GM19395 (cell line): ENCODE measurements around the gene P4HA3.
"Not testable (repeated sequence)": the region's sequence is repeated elsewhere in the genome, so short reads cannot be mapped to it uniquely, and the experiment has no call there.

ENCODE experiments used
- ATAC-seq: cut with Tn5 transposase; IDR thresholded peaks from one replicate; pipeline ENCODE4 v1.9.1; 2021; ENCODE audit warnings: mild to moderate bottlenecking, moderate library complexity; ENCODE audit not compliant: unreplicated experiment

Gene P4HA3

GRCh38 chr11:74311352-74311926, at the start of gene P4HA3:
TSS of gene P4HA3 (minus strand) at chr11:74311640. CDS start at chr11:74311611, 29 bp downstream.
- no peak for ATAC-seq

- ATAC-seq: no peak
Observed at GRCh38 chr11:74357449-74357848, 46.0 kb upstream of the P4HA3 start.

GRCh38 chr11:74355626-74356025, 44.2 kb upstream of the P4HA3 start:
- no peak for ATAC-seq

GRCh38 chr11:74354036-74354435, 42.6 kb upstream of the P4HA3 start:
- ATAC-seq: no peak

GRCh38 chr11:74347381-74347780, 35.9 kb upstream of the P4HA3 start:
- ATAC-seq: no peak

- no peak for ATAC-seq
Observed at GRCh38 chr11:74345420-74345819, 34.0 kb upstream of the P4HA3 start.

- no peak for ATAC-seq
Observed at GRCh38 chr11:74341921-74342320, 30.5 kb upstream of the P4HA3 start.

GRCh38 chr11:74339619-74340018, 28.2 kb upstream of the P4HA3 start:
- ATAC-seq: no peak

- ATAC-seq: no peak
Observed at GRCh38 chr11:74338963-74339362, 27.5 kb upstream of the P4HA3 start.

- no peak for ATAC-seq
Observed at GRCh38 chr11:74333193-74333592, 21.8 kb upstream of the P4HA3 start.

- no peak for ATAC-seq
Observed at GRCh38 chr11:74332291-74332690, 20.9 kb upstream of the P4HA3 start.

- ATAC-seq: not testable (repeated sequence)
Observed at GRCh38 chr11:74331000-74331399, 19.6 kb upstream of the P4HA3 start.

- ATAC-seq: no peak
Observed at GRCh38 chr11:74330075-74330858, 18.8 kb upstream of the P4HA3 start.

GRCh38 chr11:74327076-74327475, 15.6 kb upstream of the P4HA3 start:
- no peak for ATAC-seq

- no peak for ATAC-seq
Observed at GRCh38 chr11:74326665-74327064, 15.2 kb upstream of the P4HA3 start.

GRCh38 chr11:74325649-74326645, 14.5 kb upstream of the P4HA3 start:
- no peak for ATAC-seq

- no peak for ATAC-seq
Observed at GRCh38 chr11:74322667-74323066, 11.2 kb upstream of the P4HA3 start.

GRCh38 chr11:74321487-74322188, 10.2 kb upstream of the P4HA3 start:
- ATAC-seq: no peak

GRCh38 chr11:74320538-74320937, 9.1 kb upstream of the P4HA3 start:
- ATAC-seq: no peak

- ATAC-seq: no peak
Observed at GRCh38 chr11:74319139-74319816, 7.8 kb upstream of the P4HA3 start.
